HEK293 (cell line): ENCODE data around the gene GAGE10.

Experiments used
- FEZF1 ChIP-seq: fragments of 450-650 bp; formaldehyde crosslinking; IDR thresholded peaks from 2 replicates; pipeline ENCODE4 v1.5.1; 2016; ENCODE audit warnings: missing biosample characterization, missing genetic modification characterization
- GFI1B ChIP-seq: fragments of 450-650 bp; formaldehyde crosslinking; IDR thresholded peaks from 2 replicates; pipeline ENCODE4 v1.5.1; 2016; ENCODE audit warnings: missing biosample characterization, missing genetic modification characterization
- GLIS1 ChIP-seq: fragments of 450-650 bp; formaldehyde crosslinking; IDR thresholded peaks from 2 replicates; pipeline ENCODE4 v1.5.1; 2016; ENCODE audit warnings: missing biosample characterization, missing genetic modification characterization
- KLF7 ChIP-seq: fragments of 450-650 bp; formaldehyde crosslinking; IDR thresholded peaks from 2 replicates; pipeline ENCODE4 v1.5.1; 2016; ENCODE audit warnings: missing biosample characterization, missing genetic modification characterization, borderline replicate concordance
- OSR2 ChIP-seq: fragments of 450-650 bp; formaldehyde crosslinking; IDR thresholded peaks from 2 replicates; pipeline ENCODE4 v1.5.1; 2016; ENCODE audit warnings: missing biosample characterization, missing genetic modification characterization
- RBAK ChIP-seq: fragments of 450-650 bp; formaldehyde crosslinking; IDR thresholded peaks from 2 replicates; pipeline ENCODE4 v1.5.1; 2016; ENCODE audit warnings: missing biosample characterization, missing genetic modification characterization
- ZBTB21 ChIP-seq: fragments of 450-650 bp; formaldehyde crosslinking; IDR thresholded peaks from 2 replicates; pipeline ENCODE4 v1.5.1; 2017; ENCODE audit warnings: missing biosample characterization, missing genetic modification characterization
- ZFHX2 ChIP-seq: fragments of 450-650 bp; formaldehyde crosslinking; conservative IDR thresholded peaks from 2 replicates; pipeline ENCODE4 v1.5.1; 2016; ENCODE audit warnings: missing biosample characterization, missing genetic modification characterization
- ZNF112 ChIP-seq: fragments of 450-650 bp; formaldehyde crosslinking; IDR thresholded peaks from 2 replicates; pipeline ENCODE4 v1.5.0; 2017; ENCODE audit warnings: missing biosample characterization, missing genetic modification characterization
- ZNF140 ChIP-seq: fragments of 450-650 bp; formaldehyde crosslinking; IDR thresholded peaks from 2 replicates; pipeline ENCODE4 v1.5.1; 2016; ENCODE audit warnings: missing biosample characterization, missing genetic modification characterization
- ZNF157 ChIP-seq: fragments of 450-650 bp; formaldehyde crosslinking; IDR thresholded peaks from 2 replicates; pipeline ENCODE4 v1.5.1; 2016; ENCODE audit warnings: missing biosample characterization, missing genetic modification characterization
- ZNF221 ChIP-seq: fragments of 450-650 bp; formaldehyde crosslinking; IDR thresholded peaks from 2 replicates; pipeline ENCODE4 v1.5.1; 2017; ENCODE audit warnings: missing biosample characterization, missing genetic modification characterization, borderline replicate concordance
- ZNF23 ChIP-seq: fragments of 450-650 bp; formaldehyde crosslinking; IDR thresholded peaks from 2 replicates; pipeline ENCODE4 v1.5.1; 2016; ENCODE audit warnings: missing biosample characterization, missing genetic modification characterization, borderline replicate concordance
- ZNF302 ChIP-seq: fragments of 450-650 bp; formaldehyde crosslinking; IDR thresholded peaks from 2 replicates; pipeline ENCODE4 v1.5.1; 2016; ENCODE audit warnings: missing biosample characterization, missing genetic modification characterization, low read depth
- ZNF48 ChIP-seq: fragments of 450-650 bp; formaldehyde crosslinking; IDR thresholded peaks from 2 replicates; pipeline ENCODE4 v1.5.1; 2016; ENCODE audit warnings: missing biosample characterization, missing genetic modification characterization
- ZNF544 ChIP-seq: fragments of 450-650 bp; formaldehyde crosslinking; IDR thresholded peaks from 2 replicates; pipeline ENCODE4 v1.5.0; 2017; ENCODE audit warnings: missing biosample characterization, missing genetic modification characterization
- ZNF558 ChIP-seq: fragments of 450-650 bp; formaldehyde crosslinking; IDR thresholded peaks from 2 replicates; pipeline ENCODE4 v1.5.1; 2016; ENCODE audit warnings: missing biosample characterization, missing genetic modification characterization
- ZNF560 ChIP-seq: fragments of 450-650 bp; formaldehyde crosslinking; IDR thresholded peaks from 2 replicates; pipeline ENCODE4 v1.5.1; 2017; ENCODE audit warnings: missing biosample characterization, missing genetic modification characterization, borderline replicate concordance
- ZNF596 ChIP-seq: fragments of 450-650 bp; IDR thresholded peaks from 2 replicates; pipeline ENCODE4 v1.5.0; 2018; ENCODE audit warnings: missing biosample characterization, mild to moderate bottlenecking, missing genetic modification characterization, moderate library complexity
- ZNF610 ChIP-seq: fragments of 450-650 bp; formaldehyde crosslinking; IDR thresholded peaks from 2 replicates; pipeline ENCODE4 v1.5.1; 2016; ENCODE audit warnings: missing biosample characterization, missing genetic modification characterization, borderline replicate concordance
- ZNF626 ChIP-seq: fragments of 450-650 bp; sonication (Bioruptor Pico); formaldehyde crosslinking; IDR thresholded peaks from 2 replicates; pipeline ENCODE4 v1.5.1; 2018; ENCODE audit warnings: missing biosample characterization, missing genetic modification characterization, inconsistent platforms
- ZNF658 ChIP-seq: fragments of 450-650 bp; formaldehyde crosslinking; IDR thresholded peaks from 2 replicates; pipeline ENCODE4; 2016; ENCODE audit warnings: missing biosample characterization, missing genetic modification characterization
- ZNF670 ChIP-seq: fragments of 450-650 bp; formaldehyde crosslinking; IDR thresholded peaks from 2 replicates; pipeline ENCODE4 v1.5.1; 2016; ENCODE audit warnings: missing biosample characterization, missing genetic modification characterization, low read depth
- ZNF747 ChIP-seq: fragments of 450-650 bp; formaldehyde crosslinking; IDR thresholded peaks from 2 replicates; pipeline ENCODE4 v1.5.1; 2016; ENCODE audit warnings: missing biosample characterization, missing genetic modification characterization
- ZNF837 ChIP-seq: fragments of 450-650 bp; formaldehyde crosslinking; IDR thresholded peaks from 2 replicates; pipeline ENCODE4 v1.5.1; 2016; ENCODE audit warnings: missing biosample characterization, missing genetic modification characterization
- ZSCAN30 ChIP-seq: fragments of 450-650 bp; IDR thresholded peaks from 2 replicates; pipeline ENCODE4 v1.5.1; 2018; ENCODE audit warnings: missing biosample characterization, mild to moderate bottlenecking, missing genetic modification characterization, moderate library complexity
- TF ChIP-seq, protein P1 (sequence below): fragments of 450-650 bp; formaldehyde crosslinking; IDR thresholded peaks from 2 replicates; pipeline ENCODE4; 2016; ENCODE audit warnings: missing biosample characterization, missing genetic modification characterization
- TF ChIP-seq, protein P2 (sequence below): fragments of 450-650 bp; formaldehyde crosslinking; IDR thresholded peaks from 2 replicates; pipeline ENCODE4 v1.5.1; 2016; ENCODE audit warnings: missing biosample characterization, missing genetic modification characterization
- TF ChIP-seq, protein P3 (sequence below): fragments of 450-650 bp; formaldehyde crosslinking; IDR thresholded peaks from 2 replicates; pipeline ENCODE4 v1.5.1; 2016; ENCODE audit warnings: missing biosample characterization, missing genetic modification characterization
- TF ChIP-seq, protein P4 (sequence below): fragments of 450-650 bp; formaldehyde crosslinking; IDR thresholded peaks from 2 replicates; pipeline ENCODE4 v1.5.1; 2017; ENCODE audit warnings: missing biosample characterization, missing genetic modification characterization
- TF ChIP-seq, protein P5 (sequence below): fragments of 450-650 bp; formaldehyde crosslinking; IDR thresholded peaks from 2 replicates; pipeline ENCODE4 v1.5.1; 2016; ENCODE audit warnings: missing biosample characterization, missing genetic modification characterization, borderline replicate concordance

The GAGE10 gene

DNA sequence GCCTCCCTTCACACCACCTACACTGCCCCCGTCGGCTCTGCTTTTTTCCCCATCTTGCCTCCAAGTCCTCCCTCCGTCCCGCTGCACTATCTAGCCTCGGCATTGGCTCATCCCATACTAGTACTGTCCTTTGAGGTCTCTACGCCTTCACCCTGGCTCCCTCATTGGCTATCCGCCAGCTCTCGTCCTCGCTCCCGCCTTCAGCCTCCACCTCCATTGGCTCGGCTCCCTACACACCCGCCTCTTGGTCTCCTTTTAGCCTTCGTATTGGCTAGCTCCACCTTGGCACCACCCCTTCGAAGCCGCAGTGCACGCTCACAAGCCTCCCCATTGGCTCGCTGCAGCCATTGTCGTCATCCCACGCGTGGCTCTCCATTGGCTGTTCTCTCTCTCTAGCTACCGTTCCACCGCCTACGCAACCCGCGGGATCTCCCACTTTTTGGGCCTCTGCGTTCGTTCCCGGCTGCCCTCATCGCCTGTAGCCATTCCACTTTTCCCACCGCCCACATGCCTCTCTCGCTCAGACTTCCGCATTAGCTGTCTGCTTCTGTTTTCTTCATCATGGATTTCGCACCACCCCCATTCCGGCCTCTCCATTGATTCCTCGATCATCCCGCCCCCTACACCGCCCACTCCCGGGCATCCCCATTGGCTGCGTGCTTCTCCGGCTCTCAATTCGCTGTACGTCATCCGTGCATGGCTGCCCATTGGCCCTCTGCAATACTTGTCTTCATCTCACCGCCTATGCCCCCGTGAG, 34.3 kb upstream of the GAGE10 start (continued):
- no peak for TF ChIP-seq ZNF747 (tag by site-specific recombination)
- no peak for TF ChIP-seq ZNF658 (tag by site-specific recombination)
- TF ChIP-seq, protein P1, sequence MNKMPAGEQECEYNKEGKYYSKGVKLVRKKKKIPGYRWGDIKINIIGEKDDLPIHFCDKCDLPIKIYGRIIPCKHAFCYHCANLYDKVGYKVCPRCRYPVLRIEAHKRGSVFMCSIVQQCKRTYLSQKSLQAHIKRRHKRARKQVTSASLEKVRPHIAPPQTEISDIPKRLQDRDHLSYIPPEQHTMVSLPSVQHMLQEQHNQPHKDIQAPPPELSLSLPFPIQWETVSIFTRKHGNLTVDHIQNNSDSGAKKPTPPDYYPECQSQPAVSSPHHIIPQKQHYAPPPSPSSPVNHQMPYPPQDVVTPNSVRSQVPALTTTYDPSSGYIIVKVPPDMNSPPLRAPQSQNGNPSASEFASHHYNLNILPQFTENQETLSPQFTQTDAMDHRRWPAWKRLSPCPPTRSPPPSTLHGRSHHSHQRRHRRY: no peak
- TF ChIP-seq ZSCAN30: no peak
- TF ChIP-seq, protein P2, sequence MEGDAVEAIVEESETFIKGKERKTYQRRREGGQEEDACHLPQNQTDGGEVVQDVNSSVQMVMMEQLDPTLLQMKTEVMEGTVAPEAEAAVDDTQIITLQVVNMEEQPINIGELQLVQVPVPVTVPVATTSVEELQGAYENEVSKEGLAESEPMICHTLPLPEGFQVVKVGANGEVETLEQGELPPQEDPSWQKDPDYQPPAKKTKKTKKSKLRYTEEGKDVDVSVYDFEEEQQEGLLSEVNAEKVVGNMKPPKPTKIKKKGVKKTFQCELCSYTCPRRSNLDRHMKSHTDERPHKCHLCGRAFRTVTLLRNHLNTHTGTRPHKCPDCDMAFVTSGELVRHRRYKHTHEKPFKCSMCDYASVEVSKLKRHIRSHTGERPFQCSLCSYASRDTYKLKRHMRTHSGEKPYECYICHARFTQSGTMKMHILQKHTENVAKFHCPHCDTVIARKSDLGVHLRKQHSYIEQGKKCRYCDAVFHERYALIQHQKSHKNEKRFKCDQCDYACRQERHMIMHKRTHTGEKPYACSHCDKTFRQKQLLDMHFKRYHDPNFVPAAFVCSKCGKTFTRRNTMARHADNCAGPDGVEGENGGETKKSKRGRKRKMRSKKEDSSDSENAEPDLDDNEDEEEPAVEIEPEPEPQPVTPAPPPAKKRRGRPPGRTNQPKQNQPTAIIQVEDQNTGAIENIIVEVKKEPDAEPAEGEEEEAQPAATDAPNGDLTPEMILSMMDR (tag by site-specific recombination): no peak
- no peak for TF ChIP-seq ZNF157 (tag by site-specific recombination)
- TF ChIP-seq ZNF837 (tag by site-specific recombination): no peak
- TF ChIP-seq FEZF1 (tag by site-specific recombination): no peak
- peak; percentile 91 for TF ChIP-seq OSR2 (tag by site-specific recombination)
- no peak for TF ChIP-seq RBAK (tag by site-specific recombination)
- TF ChIP-seq ZNF23 (tag by site-specific recombination): no peak
- TF ChIP-seq ZFHX2 (tag by site-specific recombination): peak; percentile 99
- TF ChIP-seq ZNF596 (tag by site-specific recombination): no peak
- no peak for TF ChIP-seq ZNF221 (tag by site-specific recombination)
- no peak for TF ChIP-seq ZNF48
- no peak for TF ChIP-seq GLIS1 (tag by site-specific recombination)
- TF ChIP-seq ZNF112 (tag by site-specific recombination): no peak
- TF ChIP-seq ZNF140 (tag by site-specific recombination): no peak
- no peak for TF ChIP-seq ZNF670
- TF ChIP-seq ZBTB21 (tag by site-specific recombination): peak; percentile 62
- peak; percentile 25; the same call in 1 of the 2 replicates for TF ChIP-seq KLF7 (tag by site-specific recombination)
- no peak for TF ChIP-seq ZNF610 (tag by site-specific recombination)
- TF ChIP-seq ZNF544 (tag by site-specific recombination): no peak
- TF ChIP-seq, protein P3, sequence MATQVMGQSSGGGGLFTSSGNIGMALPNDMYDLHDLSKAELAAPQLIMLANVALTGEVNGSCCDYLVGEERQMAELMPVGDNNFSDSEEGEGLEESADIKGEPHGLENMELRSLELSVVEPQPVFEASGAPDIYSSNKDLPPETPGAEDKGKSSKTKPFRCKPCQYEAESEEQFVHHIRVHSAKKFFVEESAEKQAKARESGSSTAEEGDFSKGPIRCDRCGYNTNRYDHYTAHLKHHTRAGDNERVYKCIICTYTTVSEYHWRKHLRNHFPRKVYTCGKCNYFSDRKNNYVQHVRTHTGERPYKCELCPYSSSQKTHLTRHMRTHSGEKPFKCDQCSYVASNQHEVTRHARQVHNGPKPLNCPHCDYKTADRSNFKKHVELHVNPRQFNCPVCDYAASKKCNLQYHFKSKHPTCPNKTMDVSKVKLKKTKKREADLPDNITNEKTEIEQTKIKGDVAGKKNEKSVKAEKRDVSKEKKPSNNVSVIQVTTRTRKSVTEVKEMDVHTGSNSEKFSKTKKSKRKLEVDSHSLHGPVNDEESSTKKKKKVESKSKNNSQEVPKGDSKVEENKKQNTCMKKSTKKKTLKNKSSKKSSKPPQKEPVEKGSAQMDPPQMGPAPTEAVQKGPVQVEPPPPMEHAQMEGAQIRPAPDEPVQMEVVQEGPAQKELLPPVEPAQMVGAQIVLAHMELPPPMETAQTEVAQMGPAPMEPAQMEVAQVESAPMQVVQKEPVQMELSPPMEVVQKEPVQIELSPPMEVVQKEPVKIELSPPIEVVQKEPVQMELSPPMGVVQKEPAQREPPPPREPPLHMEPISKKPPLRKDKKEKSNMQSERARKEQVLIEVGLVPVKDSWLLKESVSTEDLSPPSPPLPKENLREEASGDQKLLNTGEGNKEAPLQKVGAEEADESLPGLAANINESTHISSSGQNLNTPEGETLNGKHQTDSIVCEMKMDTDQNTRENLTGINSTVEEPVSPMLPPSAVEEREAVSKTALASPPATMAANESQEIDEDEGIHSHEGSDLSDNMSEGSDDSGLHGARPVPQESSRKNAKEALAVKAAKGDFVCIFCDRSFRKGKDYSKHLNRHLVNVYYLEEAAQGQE (tag by site-specific recombination): no peak
- TF ChIP-seq, protein P4, sequence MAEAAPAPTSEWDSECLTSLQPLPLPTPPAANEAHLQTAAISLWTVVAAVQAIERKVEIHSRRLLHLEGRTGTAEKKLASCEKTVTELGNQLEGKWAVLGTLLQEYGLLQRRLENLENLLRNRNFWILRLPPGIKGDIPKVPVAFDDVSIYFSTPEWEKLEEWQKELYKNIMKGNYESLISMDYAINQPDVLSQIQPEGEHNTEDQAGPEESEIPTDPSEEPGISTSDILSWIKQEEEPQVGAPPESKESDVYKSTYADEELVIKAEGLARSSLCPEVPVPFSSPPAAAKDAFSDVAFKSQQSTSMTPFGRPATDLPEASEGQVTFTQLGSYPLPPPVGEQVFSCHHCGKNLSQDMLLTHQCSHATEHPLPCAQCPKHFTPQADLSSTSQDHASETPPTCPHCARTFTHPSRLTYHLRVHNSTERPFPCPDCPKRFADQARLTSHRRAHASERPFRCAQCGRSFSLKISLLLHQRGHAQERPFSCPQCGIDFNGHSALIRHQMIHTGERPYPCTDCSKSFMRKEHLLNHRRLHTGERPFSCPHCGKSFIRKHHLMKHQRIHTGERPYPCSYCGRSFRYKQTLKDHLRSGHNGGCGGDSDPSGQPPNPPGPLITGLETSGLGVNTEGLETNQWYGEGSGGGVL (tag by site-specific recombination): no peak
- TF ChIP-seq, protein P5, sequence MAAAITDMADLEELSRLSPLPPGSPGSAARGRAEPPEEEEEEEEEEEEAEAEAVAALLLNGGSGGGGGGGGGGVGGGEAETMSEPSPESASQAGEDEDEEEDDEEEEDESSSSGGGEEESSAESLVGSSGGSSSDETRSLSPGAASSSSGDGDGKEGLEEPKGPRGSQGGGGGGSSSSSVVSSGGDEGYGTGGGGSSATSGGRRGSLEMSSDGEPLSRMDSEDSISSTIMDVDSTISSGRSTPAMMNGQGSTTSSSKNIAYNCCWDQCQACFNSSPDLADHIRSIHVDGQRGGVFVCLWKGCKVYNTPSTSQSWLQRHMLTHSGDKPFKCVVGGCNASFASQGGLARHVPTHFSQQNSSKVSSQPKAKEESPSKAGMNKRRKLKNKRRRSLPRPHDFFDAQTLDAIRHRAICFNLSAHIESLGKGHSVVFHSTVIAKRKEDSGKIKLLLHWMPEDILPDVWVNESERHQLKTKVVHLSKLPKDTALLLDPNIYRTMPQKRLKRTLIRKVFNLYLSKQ (tag by site-specific recombination): no peak
- TF ChIP-seq ZNF558: no peak
- no peak for TF ChIP-seq ZNF626
- TF ChIP-seq ZNF302: no peak
- no peak for TF ChIP-seq ZNF560 (tag by site-specific recombination)
- no peak for TF ChIP-seq GFI1B (tag by site-specific recombination)
